ENCODE measurements around the gene ADH1A. TPM values are rescaled to one million over a fixed set of nuclear protein-coding genes. Genes with fewer than 3 reads are reported as not detected.
A peak's percentile ranks its signal among the peaks of the same experiment; 100 is the strongest.
"Not testable (repeated sequence)": the region's sequence is repeated elsewhere in the genome, so short reads cannot be mapped to it uniquely, and the experiment has no call there.

ADH1A gene
- 0.84 TPM for total RNA-seq
- long read RNA-seq, result 0 reads

- ATAC-seq (no peak), DNase-seq (ENCODE audit: missing footprints) (no peak)
- intact Hi-C loops (cut with DNase I), result no loop called here
Observed at GRCh38 chr4:99290848-99291786, at the start of gene ADH1A. Gene ADH1A, minus strand, starts transcription at chr4:99290985. Its CDS starts 71 bp downstream, at chr4:99290914.

DNA sequence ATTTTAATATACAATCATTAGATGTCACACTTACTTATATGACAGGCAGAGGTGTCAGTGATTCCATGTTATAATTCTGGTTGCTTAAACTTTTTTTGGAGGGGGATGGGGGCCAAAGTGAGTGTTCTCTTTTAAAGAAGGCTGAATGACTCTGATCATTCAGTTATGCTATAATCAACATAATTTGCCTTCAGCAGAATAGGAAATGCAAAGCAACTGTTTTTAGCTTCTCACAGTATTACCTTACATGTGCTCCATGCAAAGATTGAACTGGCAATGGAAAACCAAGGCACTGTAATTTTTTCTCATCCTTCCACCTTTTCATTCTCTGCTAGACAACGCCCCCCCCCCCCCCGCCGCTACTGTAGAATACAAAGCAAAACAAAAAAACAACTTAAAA lies 48.4 kb upstream of the ADH1A start:
- DNase-seq (ENCODE audit: missing footprints) (no peak), ATAC-seq (no peak)
- intact Hi-C loops (cut with DNase I), result no loop called here

GRCh38 chr4:99336553-99336952 lies 45.8 kb upstream of the ADH1A start:
- intact Hi-C loops (cut with DNase I), result no loop called here
- no peak for ATAC-seq
- DNase-seq (ENCODE audit: missing footprints), result no peak

DNA sequence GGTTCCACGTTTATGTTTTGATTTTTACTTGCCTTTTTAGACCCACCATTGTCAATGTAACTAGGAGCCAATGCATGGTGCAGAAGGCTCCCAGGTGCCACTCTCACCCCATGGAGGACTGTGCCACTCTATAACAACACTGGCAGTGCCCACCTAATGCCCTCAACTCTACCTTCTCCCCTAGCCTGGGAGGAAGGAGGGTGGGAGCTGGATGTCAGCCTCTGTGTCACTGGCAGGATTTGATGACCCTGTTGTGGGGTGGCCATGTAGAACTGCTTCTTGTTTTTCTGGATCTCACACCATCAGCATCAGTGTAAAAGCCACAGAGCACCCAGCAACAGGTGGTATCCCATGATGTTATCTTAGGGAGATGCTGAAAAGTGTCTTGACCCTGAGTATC lies 44.1 kb upstream of the ADH1A start:
- ATAC-seq (no peak), DNase-seq (ENCODE audit: missing footprints) (no peak)
- intact Hi-C loops (cut with DNase I), result no loop called here

GRCh38 chr4:99330648-99331047 lies 39.9 kb upstream of the ADH1A start:
- intact Hi-C loops (cut with DNase I), result no loop called here
- DNase-seq (ENCODE audit: missing footprints), result no peak
- ATAC-seq, result no peak

GRCh38 chr4:99329876-99330275 lies 39.1 kb upstream of the ADH1A start:
- no peak for DNase-seq (ENCODE audit: missing footprints)
- ATAC-seq, result no peak
- intact Hi-C loops (cut with DNase I), result loop anchor here (5.0 kb wide), 1 partner anchor 52 kb away; no protein-coding TSS in a partner anchor

DNA sequence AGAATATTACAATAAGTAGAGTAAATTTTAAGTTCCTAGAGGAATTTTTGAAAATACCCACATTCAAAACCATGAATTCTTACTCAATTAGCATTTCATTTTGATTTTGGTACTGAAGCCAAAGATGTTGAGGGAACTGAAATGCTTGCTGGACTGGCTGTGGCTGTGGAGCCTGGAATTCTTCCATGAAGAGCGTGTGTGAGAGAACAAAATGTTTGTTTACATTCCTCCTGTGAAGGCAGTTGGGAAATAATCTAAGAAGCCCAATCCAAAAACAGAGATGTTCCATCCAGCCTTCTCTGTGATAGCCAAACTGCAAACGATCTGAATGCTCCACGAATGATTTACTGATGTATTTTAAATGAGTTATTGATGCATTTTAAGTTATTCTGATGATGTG lies 34.2 kb upstream of the ADH1A start:
- DNase-seq (ENCODE audit: missing footprints) (no peak), ATAC-seq (peak; percentile 85)
- intact Hi-C loops (cut with DNase I), result loop anchor here (5.0 kb wide), 2 partner anchors 57 to 123 kb away; no protein-coding TSS in a partner anchor

DNA sequence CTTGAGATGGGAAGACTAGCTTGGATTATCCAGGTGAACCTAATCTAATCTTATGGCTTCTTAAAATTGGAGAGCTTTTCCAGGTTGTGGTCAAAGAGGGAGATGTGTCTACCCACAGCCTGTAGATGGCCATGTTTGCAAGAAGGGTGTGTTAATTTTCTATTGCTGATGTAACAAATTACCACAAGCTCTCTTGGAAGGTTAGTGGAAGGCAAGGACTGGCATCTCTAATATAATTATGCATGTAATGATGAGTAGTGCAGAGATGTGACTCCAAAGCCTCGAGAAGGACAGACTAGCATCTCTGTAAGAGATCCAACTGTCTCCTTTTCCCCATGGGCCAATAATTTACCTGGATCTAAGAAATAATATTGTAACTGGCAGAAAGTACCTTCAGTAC lies 33.6 kb upstream of the ADH1A start:
- ATAC-seq (no peak), DNase-seq (ENCODE audit: missing footprints) (no peak)
- intact Hi-C loops (cut with DNase I), result loop anchor here (5.0 kb wide), 1 partner anchor 122 kb away; no protein-coding TSS in a partner anchor

GRCh38 chr4:99323756-99324155 lies 33.0 kb upstream of the ADH1A start:
- intact Hi-C loops (cut with DNase I), result loop anchor here (5.0 kb wide), 1 partner anchor 121 kb away; no protein-coding TSS in a partner anchor
- DNase-seq (ENCODE audit: missing footprints), result no peak

GRCh38 chr4:99321241-99322191 lies 30.7 kb upstream of the ADH1A start, which contains the start of gene ADH1B:
Gene ADH1B, minus strand, starts transcription at chr4:99321401. Its CDS starts 70 bp downstream, at chr4:99321331.
- intact Hi-C loops (cut with DNase I), result loop anchor here (5.0 kb wide), 1 partner anchor 119 kb away; no protein-coding TSS in a partner anchor
- peak; percentile 27 for ATAC-seq
- DNase-seq (ENCODE audit: missing footprints), result no peak

More at GRCh38 chr4:99323756-99324155, 33.0 kb upstream of the ADH1A start:
- ATAC-seq, result peak; percentile 86

DNA sequence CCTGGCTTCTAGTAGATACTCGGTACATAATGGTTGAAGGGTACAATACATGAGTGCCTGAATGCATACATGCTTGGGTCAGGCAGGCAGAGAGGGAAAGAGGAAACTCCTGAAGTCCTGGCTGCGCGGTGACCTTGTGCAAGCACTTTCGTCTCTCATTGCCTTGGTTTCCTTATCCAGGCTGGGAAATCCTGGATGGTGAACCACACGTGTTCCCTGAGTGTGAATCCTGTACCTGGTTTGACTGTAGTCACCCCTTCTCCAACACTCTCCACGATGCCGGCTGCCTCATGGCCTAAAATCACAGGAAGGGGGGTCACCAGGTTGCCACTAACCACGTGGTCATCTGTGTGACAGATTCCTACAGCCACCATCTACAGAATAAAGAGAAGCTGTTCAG lies 27.0 kb upstream of the ADH1A start:
- ATAC-seq; intact Hi-C loops (cut with DNase I); DNase-seq (ENCODE audit: missing footprints): not testable (repeated sequence)

- ATAC-seq, result no peak
- intact Hi-C loops (cut with DNase I), result no loop called here
- DNase-seq (ENCODE audit: missing footprints), result no peak
Observed at GRCh38 chr4:99317354-99317753, 26.6 kb upstream of the ADH1A start.

- no peak for ATAC-seq
- DNase-seq (ENCODE audit: missing footprints), result no peak
- intact Hi-C loops (cut with DNase I), result no loop called here
Observed at GRCh38 chr4:99315839-99316238, 25.1 kb upstream of the ADH1A start.

GRCh38 chr4:99314211-99314610 lies 23.4 kb upstream of the ADH1A start:
- intact Hi-C loops (cut with DNase I), result no loop called here
- no peak for ATAC-seq
- DNase-seq (ENCODE audit: missing footprints), result no peak

- intact Hi-C loops (cut with DNase I), result no loop called here
- ATAC-seq (no peak), DNase-seq (ENCODE audit: missing footprints) (no peak)
Observed at GRCh38 chr4:99310389-99310788, 19.6 kb upstream of the ADH1A start.

- peak; percentile 32 for ATAC-seq
- intact Hi-C loops (cut with DNase I), result no loop called here
- peak; percentile 68 for DNase-seq (ENCODE audit: missing footprints)
Observed at GRCh38 chr4:99305638-99306400, 15.0 kb upstream of the ADH1A start.

- DNase-seq (ENCODE audit: missing footprints) (no peak), ATAC-seq (no peak)
- intact Hi-C loops (cut with DNase I), result no loop called here
Observed at GRCh38 chr4:99301376-99302164, 10.8 kb upstream of the ADH1A start.

Data from Right ventricle myocardium inferior (tissue), 1 donor.